Myocyte (in vitro differentiated cells): Measurements from ENCODE around the gene ATP13A2. TPM values are rescaled to one million over a fixed set of nuclear protein-coding genes. Genes with fewer than 3 reads are reported as not detected.

Source experiments
- DNase-seq: peaks from one replicate; pipeline ENCODE4 v3.0.0-alpha.2; 2012; ENCODE audit warnings: low read depth
- total RNA-seq: library from RNA; depleted of rRNA; stranded (reverse); fragments of >200 nt; gene quantifications from 2 replicates; pipeline ENCODE4 v1.2.3, GENCODE V29; 2014

Gene ATP13A2
- total RNA-seq, 1 donor from 2014 or later: 25.7 TPM

- DNase-seq: no peak
Observed at GRCh38 chr1:17032741-17033140, 21.0 kb upstream of the ATP13A2 start.

DNA sequence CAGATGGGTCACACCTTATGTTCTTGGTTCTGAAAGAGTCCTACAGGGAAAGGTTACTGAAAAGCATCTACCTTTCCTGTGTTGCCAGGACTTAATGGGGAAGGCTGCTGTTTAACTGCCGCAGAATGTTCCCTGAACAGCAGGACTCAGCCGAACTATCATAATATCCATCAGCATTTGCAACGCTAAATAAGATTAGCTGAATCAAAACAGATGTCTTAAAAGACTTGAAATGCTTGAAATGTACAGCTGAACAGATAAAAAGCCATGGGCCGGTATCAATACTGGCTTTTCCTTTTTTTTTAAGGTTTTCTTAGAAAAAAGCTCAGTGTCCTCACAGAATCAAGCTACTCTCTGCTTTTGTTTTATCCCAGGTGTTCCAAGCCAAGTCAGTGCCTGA is 19.7 kb upstream of the ATP13A2 start:
- no peak for DNase-seq

DNA sequence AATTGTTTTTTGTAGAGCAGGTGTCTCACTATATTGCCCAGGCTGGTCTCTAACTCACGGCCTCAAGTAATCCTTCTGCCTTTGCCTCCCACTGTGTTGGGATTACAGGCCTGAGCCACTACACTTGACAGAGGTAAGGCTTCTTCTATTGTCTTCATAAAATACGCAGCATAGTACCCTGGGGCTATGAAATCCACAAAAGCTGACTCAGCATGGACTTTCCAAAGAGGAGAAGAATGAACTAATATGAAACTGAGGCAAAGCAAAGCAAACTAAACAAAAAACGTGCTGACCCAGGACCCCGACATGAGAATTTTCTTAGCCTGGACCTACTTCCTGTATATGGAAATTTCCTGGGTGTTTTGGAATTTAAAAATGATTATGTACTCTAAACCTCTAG is 18.5 kb upstream of the ATP13A2 start:
- no peak for DNase-seq

- peak; percentile 68 for DNase-seq
Observed at GRCh38 chr1:17028662-17029188, 17.0 kb upstream of the ATP13A2 start.

- no peak for DNase-seq
Observed at GRCh38 chr1:17027900-17028299, 16.2 kb upstream of the ATP13A2 start.

GRCh38 chr1:17027403-17027802 is 15.7 kb upstream of the ATP13A2 start:
- peak; percentile 15 for DNase-seq

- peak; percentile 29 for DNase-seq
Observed at GRCh38 chr1:17024721-17025120, 13.0 kb upstream of the ATP13A2 start.

DNA sequence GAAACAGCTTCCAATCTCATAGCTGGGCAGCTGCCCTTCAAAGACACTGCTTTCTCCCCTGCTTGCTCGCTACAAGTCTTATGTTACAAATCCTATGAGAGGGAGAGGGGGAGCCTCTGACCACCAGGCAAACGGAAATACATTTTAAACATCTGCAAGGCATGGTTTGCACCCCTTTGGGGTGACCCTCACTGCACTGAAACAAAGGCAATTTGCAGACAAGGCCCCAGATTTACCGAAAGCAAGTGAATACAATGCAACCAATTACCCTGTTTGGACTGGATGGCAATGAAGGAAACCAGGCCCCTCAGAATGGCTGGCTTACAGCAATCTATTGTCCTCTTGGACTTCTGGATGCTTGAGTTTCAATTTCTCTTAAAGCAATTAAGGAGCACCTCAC is 11.8 kb upstream of the ATP13A2 start:
- no peak for DNase-seq

GRCh38 chr1:17023102-17023501 is 11.4 kb upstream of the ATP13A2 start:
- DNase-seq: no peak

DNA sequence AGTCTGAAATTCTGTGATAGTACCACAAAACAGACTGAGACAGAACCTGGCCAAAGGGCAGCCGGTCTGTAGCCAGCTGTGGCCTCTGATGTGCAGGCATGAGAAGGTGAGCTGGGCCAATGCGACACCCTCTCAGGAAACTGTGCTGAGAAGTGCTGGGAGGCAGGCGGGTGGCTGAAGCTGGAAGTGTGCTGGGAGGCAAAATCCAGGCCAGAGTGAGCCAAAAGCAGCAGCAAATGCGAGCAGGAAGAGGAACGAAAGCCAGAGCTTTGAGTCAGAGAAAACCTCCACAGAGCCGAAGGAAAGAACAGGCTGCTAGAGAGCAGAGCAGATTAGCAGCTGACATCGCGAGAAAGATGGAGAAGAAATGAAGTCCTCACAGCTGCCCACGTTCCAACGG is 10.2 kb upstream of the ATP13A2 start:
- no peak for DNase-seq

DNA sequence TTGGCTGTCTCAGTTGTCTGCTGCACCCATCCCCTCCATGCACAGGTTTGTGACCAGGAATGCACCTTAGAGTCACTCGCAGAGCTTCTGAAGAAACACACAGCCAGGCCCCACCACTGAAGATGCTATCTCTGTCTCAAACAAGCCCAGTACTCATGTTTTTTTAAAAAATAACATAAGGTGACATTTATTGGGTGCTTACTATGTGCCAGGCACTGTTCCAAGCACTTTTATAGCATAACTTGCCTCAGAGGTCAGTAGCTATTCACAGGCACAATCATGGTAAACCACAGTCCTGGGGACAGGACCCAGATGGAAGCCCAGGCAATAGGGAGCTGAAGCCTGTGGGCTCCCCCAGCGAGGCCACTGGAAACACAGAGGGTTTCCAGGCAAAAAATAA is 8.8 kb upstream of the ATP13A2 start:
- no peak for DNase-seq

DNA sequence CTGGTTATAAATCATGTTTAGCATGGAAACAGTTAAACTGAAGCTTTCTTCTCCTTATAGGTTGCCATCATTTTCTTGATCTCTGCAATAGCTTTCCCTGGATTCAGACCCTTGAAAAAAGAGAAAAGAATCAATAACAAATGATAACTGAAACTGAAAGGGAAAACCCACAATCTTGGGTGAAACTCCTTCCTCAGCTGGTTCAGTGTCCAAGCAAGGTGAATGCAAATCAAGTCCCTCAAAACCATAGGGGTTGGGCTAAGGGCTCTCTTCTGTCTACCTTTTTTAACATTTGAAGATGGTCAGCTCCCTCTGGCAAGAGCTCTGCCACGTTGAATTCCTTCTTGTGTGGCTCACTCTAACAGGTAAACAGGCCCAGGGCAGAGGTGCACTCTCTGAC is 7.1 kb upstream of the ATP13A2 start:
- no peak for DNase-seq

GRCh38 chr1:17017435-17017834 is 5.7 kb upstream of the ATP13A2 start:
- no peak for DNase-seq

GRCh38 chr1:17016317-17016661 is 4.6 kb upstream of the ATP13A2 start:
- DNase-seq: peak; percentile 51

DNA sequence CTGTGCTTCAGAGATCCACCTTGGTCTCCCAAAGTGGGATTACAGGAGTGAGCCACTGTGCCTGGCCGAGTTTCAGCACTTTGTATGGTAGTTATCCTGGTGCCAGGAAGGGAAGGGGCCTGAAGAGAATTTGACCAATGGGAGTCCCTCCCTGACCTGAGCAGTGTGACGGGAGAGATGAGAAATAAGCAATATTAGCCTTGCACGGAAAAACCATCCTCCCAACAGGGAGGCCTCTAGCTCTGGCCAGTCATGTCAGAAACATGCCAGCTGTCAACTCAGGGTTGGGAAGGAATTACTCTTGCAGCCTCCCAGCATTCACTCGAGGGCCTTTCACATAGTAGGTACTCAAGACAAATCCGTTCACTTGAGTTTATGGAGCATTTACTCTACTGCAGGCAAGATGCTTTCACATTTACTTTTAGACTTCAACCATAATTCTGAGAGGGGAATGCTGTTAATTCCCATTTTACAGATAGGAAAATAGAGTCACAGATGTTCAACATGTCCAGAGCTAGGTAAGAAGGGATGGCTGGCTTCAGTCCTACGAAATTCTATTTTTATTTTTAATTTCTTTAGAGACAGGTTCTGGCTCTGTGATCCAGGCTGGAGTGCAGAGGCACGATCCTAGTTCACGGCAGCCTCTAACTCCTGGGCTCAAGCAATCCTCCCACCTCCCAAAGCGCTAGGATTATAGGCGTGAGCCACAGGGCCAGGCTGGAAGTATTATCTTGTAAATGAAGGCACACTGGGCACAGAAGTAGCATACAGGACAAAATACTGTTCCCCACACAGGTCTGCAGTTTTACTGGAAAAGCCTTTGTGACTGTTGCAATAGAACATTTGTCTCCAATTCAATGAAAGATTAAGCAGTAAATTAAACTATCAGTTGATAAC is 3.2 kb upstream of the ATP13A2 start:
- DNase-seq: peak; percentile 31

DNA sequence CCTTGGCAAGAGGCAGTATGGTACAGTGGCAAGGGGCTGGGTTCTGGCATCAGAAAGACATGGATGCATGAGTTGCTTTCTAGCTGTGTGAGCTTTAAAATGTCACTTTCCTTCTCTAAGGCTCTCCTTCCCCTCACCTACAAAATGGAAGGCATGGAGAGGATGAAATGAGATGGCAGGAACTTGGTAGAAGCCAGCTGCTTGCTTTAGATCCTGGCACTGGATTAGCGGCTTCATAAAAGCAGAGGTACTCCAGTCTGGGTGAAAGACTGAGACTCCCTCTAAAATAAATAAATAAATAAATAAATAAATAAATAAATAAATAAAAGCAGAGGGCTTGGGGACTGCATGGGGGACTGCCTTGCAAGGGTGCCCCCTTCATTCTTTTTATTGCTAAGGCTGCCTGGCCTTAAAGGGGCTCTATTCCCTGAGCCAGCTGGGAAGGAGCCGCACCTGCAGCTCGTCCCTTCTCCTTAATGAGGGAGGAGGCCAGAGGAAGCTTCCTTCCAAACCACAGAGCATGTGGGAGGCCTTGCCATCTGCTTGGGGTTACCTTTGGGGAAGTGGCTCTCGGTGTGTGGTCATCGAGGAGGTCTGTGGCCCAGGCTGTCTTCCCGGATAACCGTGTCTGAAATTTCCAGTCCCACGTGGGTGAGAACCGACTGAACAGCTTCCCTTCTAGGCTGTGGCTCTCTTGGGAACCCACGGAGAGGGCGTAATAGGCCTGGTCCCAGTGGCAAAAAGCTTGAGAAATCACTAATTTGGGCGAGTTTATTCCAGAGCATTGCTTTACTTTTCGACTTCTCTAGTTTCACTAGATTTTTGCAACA is 2.0 kb upstream of the ATP13A2 start:
- peak; percentile 90 for DNase-seq

- DNase-seq: peak; percentile 90
Observed at GRCh38 chr1:17012775-17013490, 1.2 kb upstream of the ATP13A2 start.

DNA sequence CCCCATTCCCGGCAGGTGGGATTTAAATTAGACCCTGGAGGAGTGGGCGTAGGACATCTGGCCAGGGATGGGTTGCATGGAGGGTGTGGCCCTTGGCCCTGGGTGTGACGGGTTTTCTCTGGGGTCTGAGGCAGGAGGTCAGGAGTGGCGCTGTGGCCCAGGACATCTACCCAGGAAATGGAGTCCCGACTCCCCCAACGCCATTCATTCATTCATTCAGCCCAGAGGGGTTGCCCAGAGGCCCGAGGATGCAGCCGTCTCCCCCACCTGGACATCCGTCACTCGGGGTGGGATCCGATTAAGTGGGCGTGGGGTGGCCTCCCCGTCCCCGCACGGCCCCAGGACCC is 663 bp downstream of the ATP13A2 start:
- no peak for DNase-seq

DNA sequence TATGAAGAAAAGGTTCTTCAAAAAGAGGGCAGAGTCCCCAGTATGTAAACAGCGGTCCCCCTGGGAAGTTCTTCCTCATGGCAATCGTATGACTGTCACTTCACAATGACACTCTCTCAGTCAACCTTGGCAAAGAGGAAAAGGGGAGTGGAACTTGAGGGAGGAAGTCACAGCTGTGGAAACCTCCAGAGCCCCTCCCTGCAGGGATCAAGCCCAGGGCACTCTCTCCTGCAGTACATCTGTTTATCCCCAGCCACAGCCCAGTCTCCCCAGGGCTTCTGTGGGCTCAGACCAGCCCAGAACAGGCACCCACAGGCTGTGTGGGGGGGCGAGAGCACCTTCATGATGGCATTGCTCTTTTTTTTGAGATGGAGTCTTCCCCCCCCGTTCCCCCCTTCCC is 2.0 kb downstream of the ATP13A2 start:
- peak; percentile 82 for DNase-seq

DNA sequence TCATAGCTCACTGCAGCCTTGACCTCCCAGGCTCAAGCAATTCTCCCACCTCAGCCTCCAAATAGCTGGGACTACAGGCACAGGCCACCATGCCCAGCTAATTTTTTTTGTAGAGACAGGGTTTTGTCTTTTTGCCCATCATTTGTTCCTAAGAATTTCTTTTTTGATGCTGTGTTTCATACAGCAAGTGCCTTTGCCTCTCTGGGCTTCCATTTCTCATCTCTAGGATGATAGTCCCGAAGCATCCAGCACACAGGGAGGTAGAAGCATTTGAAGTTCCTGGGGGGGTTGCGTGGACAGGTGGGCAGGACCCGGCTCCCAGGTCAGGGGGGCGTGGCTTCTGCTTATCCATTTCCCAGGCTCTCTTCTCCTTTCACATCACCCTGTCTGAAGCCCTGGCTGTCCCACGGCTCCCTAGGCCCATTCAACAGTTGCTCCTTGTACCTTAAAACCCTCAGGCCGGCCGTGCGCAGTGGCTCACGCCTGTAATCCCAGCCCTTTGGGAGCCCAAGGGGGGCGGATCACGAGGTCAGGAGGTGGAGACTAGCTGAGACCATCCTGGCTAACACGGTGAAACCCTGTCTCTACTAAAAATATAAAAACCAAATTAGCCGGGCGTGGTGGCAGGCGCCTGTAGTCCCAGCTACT is 3.4 kb downstream of the ATP13A2 start:
- no peak for DNase-seq

GRCh38 chr1:17007121-17007520 is 4.6 kb downstream of the ATP13A2 start:
- DNase-seq: no peak
